Thyroid gland (tissue), 4 donors: ENCODE results near the gene WFDC1.

Experiments
- CTCF ChIP-seq, 6 experiments: fragments of 200-600 bp in 3 of 6; fragments of 450-650 bp in 3 of 6; sonication (generic) in 3 of 6; IDR thresholded peaks; one replicate each; pipeline ENCODE4 v1.5.1; 2016 to 2019; ENCODE audit warnings: antibody characterized with exemption in 6 of 6, mild to moderate bottlenecking in 2 of 6, inconsistent platforms in 1 of 6, moderate library complexity in 1 of 6
- POLR2A ChIP-seq, 2 donors: fragments of 450-650 bp; IDR thresholded peaks; one replicate each; pipeline ENCODE4 v1.6.1; 2017; ENCODE audit warnings: antibody characterized with exemption in 2 of 2, mild to moderate bottlenecking in 2 of 2, moderate library complexity in 1 of 2

- TF ChIP-seq POLR2A (IDR thresholded peaks at IDR 0.05) (no peak), CTCF (IDR thresholded peaks at IDR 0.05) (no peak)
These were observed 42.5 kb upstream of the WFDC1 start for GRCh38 chr16:84252184-84252583.
